ENCODE measurements around the gene MON1A.

MON1A gene

DNA sequence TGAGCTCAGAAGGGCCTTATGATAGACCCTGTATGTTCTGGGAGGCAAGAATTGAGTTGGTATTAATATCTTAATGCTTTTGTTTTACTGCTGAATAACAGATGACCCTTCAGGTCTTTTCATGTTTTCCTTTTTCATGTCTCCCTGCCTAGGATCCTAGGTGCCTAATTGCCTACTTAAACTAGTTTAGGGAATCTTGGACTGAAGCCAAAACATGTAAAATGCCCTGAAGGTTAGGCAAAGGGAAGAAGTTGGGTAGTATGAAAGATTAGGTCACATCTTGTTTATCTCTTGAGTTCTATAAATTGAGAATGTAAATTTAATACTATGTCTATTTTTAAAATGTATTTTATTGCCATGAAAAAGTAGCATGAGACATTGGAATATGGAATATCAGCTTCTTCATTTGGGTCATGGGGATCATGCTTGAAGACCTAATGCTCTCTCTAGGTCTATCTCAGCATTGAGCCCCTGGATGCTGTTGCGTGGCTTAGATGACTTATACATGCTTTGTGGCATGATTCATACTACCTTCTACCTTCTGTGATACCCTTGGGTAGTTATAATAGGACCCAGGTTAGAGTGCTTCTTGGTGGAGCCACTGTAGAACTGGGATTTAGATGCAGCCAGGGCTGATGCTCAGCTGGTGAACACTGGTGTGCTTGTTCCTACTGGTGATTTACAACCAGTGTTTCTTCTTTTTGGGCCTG lies 36.8 kb upstream of the MON1A start:
- Histone ChIP-seq H3K27me3 (ENCODE audit: insufficient read depth, poor library complexity, severe bottlenecking) (no peaks in the 10 kb centered on the region), H3K27ac (replicated peaks) (no peak overlapping the region), H3K4me3 (replicated peaks; ENCODE audit: insufficient read depth, low read length) (no peak overlapping the region)
- TF ChIP-seq GABPA (IDR thresholded peaks at IDR 0.05; ENCODE audit: low read depth) (no peak), CTCF (IDR thresholded peaks at IDR 0.05; ENCODE audit: insufficient read depth, low read length) (no peak), SPI1 (IDR thresholded peaks at IDR 0.05; ENCODE audit: borderline replicate concordance, low read depth) (no peak), POLR2AphosphoS5 (IDR thresholded peaks at IDR 0.05; ENCODE audit: low read depth) (no peak)
- TF ChIP-seq, protein P1, sequence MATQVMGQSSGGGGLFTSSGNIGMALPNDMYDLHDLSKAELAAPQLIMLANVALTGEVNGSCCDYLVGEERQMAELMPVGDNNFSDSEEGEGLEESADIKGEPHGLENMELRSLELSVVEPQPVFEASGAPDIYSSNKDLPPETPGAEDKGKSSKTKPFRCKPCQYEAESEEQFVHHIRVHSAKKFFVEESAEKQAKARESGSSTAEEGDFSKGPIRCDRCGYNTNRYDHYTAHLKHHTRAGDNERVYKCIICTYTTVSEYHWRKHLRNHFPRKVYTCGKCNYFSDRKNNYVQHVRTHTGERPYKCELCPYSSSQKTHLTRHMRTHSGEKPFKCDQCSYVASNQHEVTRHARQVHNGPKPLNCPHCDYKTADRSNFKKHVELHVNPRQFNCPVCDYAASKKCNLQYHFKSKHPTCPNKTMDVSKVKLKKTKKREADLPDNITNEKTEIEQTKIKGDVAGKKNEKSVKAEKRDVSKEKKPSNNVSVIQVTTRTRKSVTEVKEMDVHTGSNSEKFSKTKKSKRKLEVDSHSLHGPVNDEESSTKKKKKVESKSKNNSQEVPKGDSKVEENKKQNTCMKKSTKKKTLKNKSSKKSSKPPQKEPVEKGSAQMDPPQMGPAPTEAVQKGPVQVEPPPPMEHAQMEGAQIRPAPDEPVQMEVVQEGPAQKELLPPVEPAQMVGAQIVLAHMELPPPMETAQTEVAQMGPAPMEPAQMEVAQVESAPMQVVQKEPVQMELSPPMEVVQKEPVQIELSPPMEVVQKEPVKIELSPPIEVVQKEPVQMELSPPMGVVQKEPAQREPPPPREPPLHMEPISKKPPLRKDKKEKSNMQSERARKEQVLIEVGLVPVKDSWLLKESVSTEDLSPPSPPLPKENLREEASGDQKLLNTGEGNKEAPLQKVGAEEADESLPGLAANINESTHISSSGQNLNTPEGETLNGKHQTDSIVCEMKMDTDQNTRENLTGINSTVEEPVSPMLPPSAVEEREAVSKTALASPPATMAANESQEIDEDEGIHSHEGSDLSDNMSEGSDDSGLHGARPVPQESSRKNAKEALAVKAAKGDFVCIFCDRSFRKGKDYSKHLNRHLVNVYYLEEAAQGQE (IDR thresholded peaks at IDR 0.05; ENCODE audit: insufficient replicate concordance, low read depth): no peak
- DNase-seq (ENCODE audit: low read depth in 1 of 2, low spot score in 1 of 2): no peak

DNA sequence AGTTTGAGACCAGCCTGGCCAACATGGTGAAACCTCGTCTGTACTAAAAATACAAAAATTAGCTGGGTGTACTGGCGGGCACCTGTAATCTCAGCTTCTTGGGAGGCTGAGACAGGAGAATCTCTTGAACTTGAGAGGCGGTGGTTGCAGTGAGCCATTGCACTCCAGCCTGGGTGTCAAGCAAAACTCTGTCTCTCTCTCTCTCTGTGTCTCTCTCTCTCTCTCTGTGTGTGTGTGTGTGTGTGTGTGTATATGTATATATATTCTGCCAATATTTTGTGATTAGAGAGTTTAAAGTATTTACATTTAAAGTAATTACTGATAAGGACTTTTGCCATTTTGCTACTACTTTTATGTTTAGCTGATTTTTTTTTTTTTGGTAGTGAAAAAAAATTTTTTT lies 26.0 kb upstream of the MON1A start:
- H3K4me3 ChIP-seq (replicated peaks; ENCODE audit: insufficient read depth, low read length): no peak overlapping the region
- TF ChIP-seq GABPA (IDR thresholded peaks at IDR 0.05; ENCODE audit: low read depth) (no peak), CTCF (IDR thresholded peaks at IDR 0.05; ENCODE audit: insufficient read depth, low read length) (no peak), SPI1 (IDR thresholded peaks at IDR 0.05; ENCODE audit: borderline replicate concordance, low read depth) (no peak), POLR2AphosphoS5 (IDR thresholded peaks at IDR 0.05; ENCODE audit: low read depth) (no peak)
- TF ChIP-seq, protein P1 (IDR thresholded peaks at IDR 0.05; ENCODE audit: insufficient replicate concordance, low read depth): no peak
- H3K27me3 ChIP-seq (ENCODE audit: insufficient read depth, poor library complexity, severe bottlenecking): no peaks in the 10 kb centered on the region
- H3K27ac ChIP-seq (replicated peaks): no peak overlapping the region
- DNase-seq (ENCODE audit: low read depth in 1 of 2, low spot score in 1 of 2): no peak

DNA sequence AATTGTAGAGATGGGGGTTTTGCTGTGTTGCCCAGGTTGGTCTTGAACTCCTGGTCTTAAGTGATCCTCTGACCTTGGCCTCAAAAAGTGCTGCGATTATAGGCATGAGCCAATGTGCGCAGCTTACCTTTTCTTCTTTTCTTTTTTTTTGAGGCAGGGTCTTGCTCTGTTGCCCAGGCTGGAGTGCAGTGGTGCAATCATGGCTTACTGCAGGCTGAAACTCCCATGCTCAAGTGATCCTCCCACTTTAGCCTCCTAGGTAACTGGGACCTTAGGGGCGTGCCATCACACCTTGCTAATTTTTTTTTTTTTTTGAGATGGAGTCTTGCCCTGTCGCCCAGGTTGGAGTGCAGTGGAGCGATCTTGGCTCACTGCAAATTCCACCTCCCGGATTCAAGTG lies 23.3 kb upstream of the MON1A start:
- Histone ChIP-seq H3K27ac (replicated peaks) (no peak overlapping the region), H3K27me3 (ENCODE audit: insufficient read depth, poor library complexity, severe bottlenecking) (no peaks in the 10 kb centered on the region), H3K4me3 (replicated peaks; ENCODE audit: insufficient read depth, low read length) (no peak overlapping the region)
- DNase-seq (ENCODE audit: low read depth in 1 of 2, low spot score in 1 of 2): no peak
- TF ChIP-seq, protein P1 (IDR thresholded peaks at IDR 0.05; ENCODE audit: insufficient replicate concordance, low read depth): no peak
- TF ChIP-seq SPI1 (IDR thresholded peaks at IDR 0.05; ENCODE audit: borderline replicate concordance, low read depth): no peak
- no peak for TF ChIP-seq CTCF (IDR thresholded peaks at IDR 0.05; ENCODE audit: insufficient read depth, low read length)
- TF ChIP-seq POLR2AphosphoS5 (IDR thresholded peaks at IDR 0.05; ENCODE audit: low read depth): no peak
- no peak for TF ChIP-seq GABPA (IDR thresholded peaks at IDR 0.05; ENCODE audit: low read depth)
